Caco-2 (cell line): ENCODE measurements around the gene MAD1L1. TPM values are rescaled to one million over a fixed set of nuclear protein-coding genes. Genes with fewer than 3 reads are reported as not detected.

Experiments used
- BruUV-seq: library from RNA; stranded (reverse); fragments of 400-500 nt; replicated peaks from 2 replicates; lab custom pipeline; 2021; lab: Mats Ljungman, UMichigan
- CTCF ChIA-PET: fragments of 300-600 bp; sonication (Branson Sonifier 250); formaldehyde crosslinking; loops from one replicate; lab custom pipeline; 2022; ENCODE audit warnings: antibody characterized with exemption; lab: Charles Lee
- POLR2A ChIA-PET: fragments of 300-600 bp; sonication (Branson Sonifier 250); formaldehyde crosslinking; loops from one replicate; lab custom pipeline; 2022; ENCODE audit warnings: antibody characterized with exemption; lab: Charles Lee
- DNase-seq, 2 experiments: peaks; one replicate each; pipeline versions ENCODE4 v3.0.0 to v3.0.0-alpha.2; 2020 to 2022
- H3K27me3 ChIP-seq: replicated peaks from 2 replicates; pipeline ENCODE4 v1.6.0; 2011; ENCODE audit warnings: low read length; ENCODE audit not compliant: control insufficient read depth, insufficient read depth
- H3K36me3 ChIP-seq: 2 replicates; pipeline ENCODE4 v1.5.1; 2011; ENCODE audit warnings: low read length; ENCODE audit not compliant: control insufficient read depth, insufficient read depth
- H3K4me1 ChIP-seq: fragments of 250-450 bp; sonication (Bioruptor Pico); 2 replicates; pipeline ENCODE4 v1.5.1; 2020; ENCODE audit warnings: mild to moderate bottlenecking
- H3K4me3 ChIP-seq: 2 replicates; pipeline ENCODE4 v1.5.1; 2011; ENCODE audit warnings: low read depth, mild to moderate bottlenecking, control low read depth, low read length
- H3K9me3 ChIP-seq: fragments of 250-450 bp; sonication (Bioruptor Pico); 2 replicates; pipeline ENCODE4 v1.5.1; 2020; ENCODE audit warnings: mild to moderate bottlenecking, moderate library complexity
- H3K27ac Mint-ChIP-seq: one replicate; pipeline ENCODE4 v1.8.0; 2022; ENCODE audit warnings: mixed read lengths; ENCODE audit not compliant: unreplicated experiment
- H3K27me3 Mint-ChIP-seq: one replicate; pipeline ENCODE4 v1.8.0; 2022; ENCODE audit warnings: mixed read lengths; ENCODE audit not compliant: insufficient read depth, unreplicated experiment
- H3K36me3 Mint-ChIP-seq: one replicate; pipeline ENCODE4 v1.8.0; 2022; ENCODE audit warnings: mild to moderate bottlenecking, mixed read lengths; ENCODE audit not compliant: insufficient read depth, unreplicated experiment
- H3K4me1 Mint-ChIP-seq: one replicate; pipeline ENCODE4 v1.8.0; 2022; ENCODE audit warnings: low read depth, mixed read lengths; ENCODE audit not compliant: unreplicated experiment
- H3K4me3 Mint-ChIP-seq: one replicate; pipeline ENCODE4 v1.8.0; 2022; ENCODE audit warnings: mild to moderate bottlenecking, moderate library complexity, mixed read lengths; ENCODE audit not compliant: unreplicated experiment
- H3K9me3 Mint-ChIP-seq: one replicate; pipeline ENCODE4 v1.8.0; 2022; ENCODE audit warnings: mixed read lengths; ENCODE audit not compliant: unreplicated experiment
- intact Hi-C: fragments of 100-400 bp; cut with micrococcal nuclease; formaldehyde crosslinking; loops from one replicate; pipeline ENCODE4 v1.10.0; 2022; ENCODE audit not compliant: unreplicated experiment
- total RNA-seq: library from RNA; stranded (reverse); gene quantifications from 2 replicates; pipeline ENCODE4 v1.2.3, GENCODE V29; 2022
- TF ChIP-seq, protein P1 (sequence below), 2 experiments: fragments of 200-600 bp in 1 of 2; IDR thresholded peaks; 1 replicate in 1 of 2; 2 replicates in 1 of 2; pipeline versions ENCODE4 v1.5.1 to v1.8.0; 2011 to 2022; ENCODE audit warnings: antibody characterized with exemption in 1 of 2, control low read depth in 1 of 2, inconsistent platforms in 1 of 2, low read depth in 1 of 2, low read length in 1 of 2, mild to moderate bottlenecking in 1 of 2, moderate library complexity in 1 of 2; ENCODE audit not compliant: insufficient read depth in 1 of 2, severe bottlenecking in 1 of 2, unreplicated experiment in 1 of 2

The MAD1L1 gene
- total RNA-seq, 1 experiment from 2014 or later = 58.6 TPM

DNA sequence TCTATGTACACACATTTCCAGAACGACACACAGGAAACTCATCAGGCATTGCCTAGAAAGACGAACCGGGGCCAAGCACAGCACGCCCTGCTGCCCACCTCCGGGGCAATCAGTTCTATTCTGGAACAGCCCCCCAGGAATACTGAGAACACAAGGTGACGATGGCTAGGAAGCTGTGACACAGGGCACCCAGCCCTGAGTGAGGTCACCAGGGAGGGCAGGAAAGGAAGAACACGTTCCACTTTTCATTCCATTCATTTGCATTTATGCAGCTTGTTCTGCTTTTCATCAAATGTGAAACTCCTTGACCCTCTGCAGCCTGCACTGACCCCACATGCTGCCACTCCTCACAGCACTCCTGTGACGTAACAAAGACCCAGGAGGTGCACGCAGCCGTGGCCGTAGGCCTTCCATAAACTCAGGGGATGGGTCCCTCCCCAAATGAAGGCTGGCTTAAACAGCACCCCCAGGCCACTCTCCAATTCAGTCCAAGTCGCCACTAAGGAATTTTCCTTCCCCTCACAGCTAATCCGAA, 28.9 kb downstream of the MAD1L1 start:
- ChIA-PET POLR2A (no interaction called here), CTCF (interaction anchor here (0.5 kb wide), 1 partner anchor 57 kb away, joined by 3 read pairs; no protein-coding TSS in a partner anchor)
- H3K27me3 Mint-ChIP-seq = no peaks in the 10 kb centered on the region
- no TSS peak for BruUV-seq
- peaks cover 56% of the 10 kb centered on the region for H3K36me3 Mint-ChIP-seq
- TF ChIP-seq, protein P1, sequence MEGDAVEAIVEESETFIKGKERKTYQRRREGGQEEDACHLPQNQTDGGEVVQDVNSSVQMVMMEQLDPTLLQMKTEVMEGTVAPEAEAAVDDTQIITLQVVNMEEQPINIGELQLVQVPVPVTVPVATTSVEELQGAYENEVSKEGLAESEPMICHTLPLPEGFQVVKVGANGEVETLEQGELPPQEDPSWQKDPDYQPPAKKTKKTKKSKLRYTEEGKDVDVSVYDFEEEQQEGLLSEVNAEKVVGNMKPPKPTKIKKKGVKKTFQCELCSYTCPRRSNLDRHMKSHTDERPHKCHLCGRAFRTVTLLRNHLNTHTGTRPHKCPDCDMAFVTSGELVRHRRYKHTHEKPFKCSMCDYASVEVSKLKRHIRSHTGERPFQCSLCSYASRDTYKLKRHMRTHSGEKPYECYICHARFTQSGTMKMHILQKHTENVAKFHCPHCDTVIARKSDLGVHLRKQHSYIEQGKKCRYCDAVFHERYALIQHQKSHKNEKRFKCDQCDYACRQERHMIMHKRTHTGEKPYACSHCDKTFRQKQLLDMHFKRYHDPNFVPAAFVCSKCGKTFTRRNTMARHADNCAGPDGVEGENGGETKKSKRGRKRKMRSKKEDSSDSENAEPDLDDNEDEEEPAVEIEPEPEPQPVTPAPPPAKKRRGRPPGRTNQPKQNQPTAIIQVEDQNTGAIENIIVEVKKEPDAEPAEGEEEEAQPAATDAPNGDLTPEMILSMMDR (IDR thresholded peaks at IDR 0.05; ENCODE audit: insufficient read depth in 1 of 2, low read depth in 1 of 2, low read length in 1 of 2, severe bottlenecking in 1 of 2, unreplicated experiment in 1 of 2) = no peak
- intact Hi-C loops = no loop called here
- H3K27me3 ChIP-seq = no peaks in the 10 kb centered on the region
- peaks cover 9% of the 10 kb centered on the region for H3K4me1 Mint-ChIP-seq
- H3K9me3 Mint-ChIP-seq = no peaks in the 10 kb centered on the region
- no peak overlapping the region for H3K4me3 ChIP-seq
- H3K36me3 ChIP-seq = peaks cover 8% of the 10 kb centered on the region
- peak in 1 of 2 experiments; percentile 37 for DNase-seq
- no peaks in the 10 kb centered on the region for H3K9me3 ChIP-seq
- H3K4me3 Mint-ChIP-seq = no peak overlapping the region
- peak overlapping the region; percentile 69 for H3K27ac Mint-ChIP-seq
- H3K4me1 ChIP-seq = peaks cover 17% of the 10 kb centered on the region

DNA sequence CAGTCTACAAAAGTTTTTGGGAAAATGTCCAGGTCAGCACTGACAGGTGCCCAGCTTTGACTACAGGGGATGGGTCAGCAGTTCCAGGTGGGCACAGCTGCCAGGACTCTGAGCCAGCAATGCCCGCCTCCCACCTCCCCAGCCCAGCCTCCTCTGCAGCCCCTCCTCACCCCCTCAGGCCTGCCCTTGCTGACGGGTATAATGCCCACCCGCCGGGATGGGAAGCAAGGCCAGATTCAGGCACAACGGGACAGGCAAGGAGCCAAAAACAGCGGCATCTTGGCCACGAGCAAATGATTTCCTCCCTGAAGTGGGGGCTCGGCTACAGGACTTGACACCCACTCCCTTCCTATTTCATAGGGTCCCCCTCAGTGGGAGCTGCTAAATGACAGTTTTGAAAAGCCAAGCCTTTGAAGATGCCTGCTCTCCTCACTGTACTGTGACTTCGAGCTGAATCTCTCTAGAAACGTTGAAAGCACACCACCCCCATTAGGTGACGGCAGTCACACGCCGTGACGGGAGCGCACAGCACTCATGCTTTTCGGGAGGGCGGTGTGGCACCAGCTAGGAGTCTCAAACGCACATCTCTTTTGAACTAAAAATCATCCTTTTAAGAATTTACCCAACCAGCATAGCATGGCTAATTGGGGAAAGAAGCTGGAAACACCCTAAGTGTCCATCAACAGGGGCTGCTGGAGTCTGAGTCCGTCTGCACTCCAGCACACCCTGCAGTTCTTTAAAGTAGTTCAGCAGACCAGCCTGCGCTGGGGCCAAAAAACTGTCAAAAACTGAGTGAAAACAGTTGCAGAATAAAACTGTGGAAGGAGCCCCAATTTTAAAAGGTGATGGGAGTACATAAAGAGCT, 29.6 kb downstream of the MAD1L1 start:
- ChIA-PET CTCF (interaction anchor here (0.5 kb wide), 1 partner anchor 56 kb away, joined by 3 read pairs; no protein-coding TSS in a partner anchor), POLR2A (no interaction called here)
- Mint-ChIP-seq H3K4me1 (peaks cover 9% of the 10 kb centered on the region), H3K4me3 (no peak overlapping the region), H3K36me3 (peaks cover 60% of the 10 kb centered on the region), H3K27me3 (no peaks in the 10 kb centered on the region), H3K27ac (no peak overlapping the region), H3K9me3 (no peaks in the 10 kb centered on the region)
- Histone ChIP-seq H3K4me3 (no peak overlapping the region), H3K36me3 (peaks cover 4% of the 10 kb centered on the region), H3K9me3 (no peaks in the 10 kb centered on the region), H3K27me3 (no peaks in the 10 kb centered on the region), H3K4me1 (peaks cover 17% of the 10 kb centered on the region)
- TF ChIP-seq, protein P1 (IDR thresholded peaks at IDR 0.05; ENCODE audit: insufficient read depth in 1 of 2, low read depth in 1 of 2, low read length in 1 of 2, severe bottlenecking in 1 of 2, unreplicated experiment in 1 of 2) = no peak
- no TSS peak for BruUV-seq
- intact Hi-C loops = loop anchor here (1.0 kb wide), 1 partner anchor 29 kb away; no protein-coding TSS in a partner anchor
- DNase-seq = peak in 1 of 2 experiments; percentile 9

DNA sequence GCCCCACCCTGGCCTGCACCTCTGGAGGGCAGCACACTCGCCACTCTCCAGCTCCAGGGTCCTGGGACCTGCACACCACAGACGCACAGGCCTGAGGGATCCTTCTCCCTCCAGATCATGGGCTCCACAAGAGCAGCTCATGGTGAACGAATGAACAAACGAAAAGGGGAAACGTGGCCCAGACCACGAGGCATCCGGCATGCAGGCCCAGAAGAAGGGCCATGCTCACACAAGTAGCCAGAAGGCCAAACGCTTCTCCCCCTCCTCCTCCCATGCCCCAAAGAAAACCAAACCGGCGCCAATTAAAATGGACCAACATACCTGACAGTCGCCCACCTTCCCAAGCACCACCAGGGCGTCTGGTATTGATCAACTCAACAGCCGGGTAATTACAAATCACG, 30.4 kb downstream of the MAD1L1 start:
- Histone ChIP-seq H3K27me3 (no peaks in the 10 kb centered on the region), H3K36me3 (peaks cover 3% of the 10 kb centered on the region), H3K4me1 (peaks cover 17% of the 10 kb centered on the region), H3K4me3 (no peak overlapping the region), H3K9me3 (no peaks in the 10 kb centered on the region)
- intact Hi-C loops = loop anchor here (1.0 kb wide), 1 partner anchor 28 kb away; no protein-coding TSS in a partner anchor
- TF ChIP-seq, protein P1 (IDR thresholded peaks at IDR 0.05; ENCODE audit: insufficient read depth in 1 of 2, low read depth in 1 of 2, low read length in 1 of 2, severe bottlenecking in 1 of 2, unreplicated experiment in 1 of 2) = no peak
- Mint-ChIP-seq H3K4me3 (no peak overlapping the region), H3K36me3 (peaks cover 63% of the 10 kb centered on the region), H3K9me3 (no peaks in the 10 kb centered on the region), H3K27ac (no peak overlapping the region), H3K27me3 (no peaks in the 10 kb centered on the region), H3K4me1 (peaks cover 9% of the 10 kb centered on the region)
- DNase-seq = peak in 1 of 2 experiments; percentile 25
- ChIA-PET CTCF (no interaction called here), POLR2A (no interaction called here)
- no TSS peak for BruUV-seq
